ENCODE data around the gene PIAS1.

GRCh38 chr15:68187559-68187958, 133.4 kb downstream of the PIAS1 start:
- TF ChIP-seq CTCF (IDR thresholded peaks at IDR 0.05) (no peak), POLR2A (IDR thresholded peaks at IDR 0.05) (no peak)
